ENCODE data around the gene SLIT3. TPM values are rescaled to one million over a fixed set of nuclear protein-coding genes. Genes with fewer than 3 reads are reported as not detected.

The SLIT3 gene
- total RNA-seq, 1 donor from 2014 or later, result 5.0 TPM

DNA sequence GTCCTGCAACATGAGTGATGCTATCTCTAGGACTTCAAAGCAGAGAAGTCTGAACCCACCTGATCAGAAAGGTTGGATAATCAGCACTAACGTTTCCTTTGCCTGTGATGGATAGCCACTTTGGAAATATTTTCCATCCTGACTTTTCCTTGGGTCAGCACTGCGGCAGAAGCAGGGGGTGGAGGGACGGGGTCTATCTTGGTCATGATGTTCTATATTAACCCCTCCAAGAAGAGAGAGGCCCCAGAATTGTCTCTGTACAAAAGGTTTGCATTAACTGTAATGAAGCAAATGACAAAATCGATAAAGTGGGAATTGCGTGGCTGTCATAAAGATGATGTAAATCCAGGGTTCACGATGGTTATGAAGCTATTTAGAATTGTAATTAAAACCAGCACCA, 441.9 kb downstream of the SLIT3 start:
- Histone ChIP-seq H3K4me3 (ENCODE audit: low read depth, low read length) (no peak overlapping the region), H3K36me3 (ENCODE audit: control insufficient read depth, insufficient read depth, low read length) (no peaks in the 10 kb centered on the region), H3K27me3 (ENCODE audit: control insufficient read depth, insufficient read depth, low read length) (no peaks in the 10 kb centered on the region)
- DNase-seq (ENCODE audit: low read depth), result no peak
- TF ChIP-seq, protein P1, sequence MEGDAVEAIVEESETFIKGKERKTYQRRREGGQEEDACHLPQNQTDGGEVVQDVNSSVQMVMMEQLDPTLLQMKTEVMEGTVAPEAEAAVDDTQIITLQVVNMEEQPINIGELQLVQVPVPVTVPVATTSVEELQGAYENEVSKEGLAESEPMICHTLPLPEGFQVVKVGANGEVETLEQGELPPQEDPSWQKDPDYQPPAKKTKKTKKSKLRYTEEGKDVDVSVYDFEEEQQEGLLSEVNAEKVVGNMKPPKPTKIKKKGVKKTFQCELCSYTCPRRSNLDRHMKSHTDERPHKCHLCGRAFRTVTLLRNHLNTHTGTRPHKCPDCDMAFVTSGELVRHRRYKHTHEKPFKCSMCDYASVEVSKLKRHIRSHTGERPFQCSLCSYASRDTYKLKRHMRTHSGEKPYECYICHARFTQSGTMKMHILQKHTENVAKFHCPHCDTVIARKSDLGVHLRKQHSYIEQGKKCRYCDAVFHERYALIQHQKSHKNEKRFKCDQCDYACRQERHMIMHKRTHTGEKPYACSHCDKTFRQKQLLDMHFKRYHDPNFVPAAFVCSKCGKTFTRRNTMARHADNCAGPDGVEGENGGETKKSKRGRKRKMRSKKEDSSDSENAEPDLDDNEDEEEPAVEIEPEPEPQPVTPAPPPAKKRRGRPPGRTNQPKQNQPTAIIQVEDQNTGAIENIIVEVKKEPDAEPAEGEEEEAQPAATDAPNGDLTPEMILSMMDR (IDR thresholded peaks at IDR 0.05; ENCODE audit: insufficient read depth, low read length, poor library complexity, severe bottlenecking), result no peak

DNA sequence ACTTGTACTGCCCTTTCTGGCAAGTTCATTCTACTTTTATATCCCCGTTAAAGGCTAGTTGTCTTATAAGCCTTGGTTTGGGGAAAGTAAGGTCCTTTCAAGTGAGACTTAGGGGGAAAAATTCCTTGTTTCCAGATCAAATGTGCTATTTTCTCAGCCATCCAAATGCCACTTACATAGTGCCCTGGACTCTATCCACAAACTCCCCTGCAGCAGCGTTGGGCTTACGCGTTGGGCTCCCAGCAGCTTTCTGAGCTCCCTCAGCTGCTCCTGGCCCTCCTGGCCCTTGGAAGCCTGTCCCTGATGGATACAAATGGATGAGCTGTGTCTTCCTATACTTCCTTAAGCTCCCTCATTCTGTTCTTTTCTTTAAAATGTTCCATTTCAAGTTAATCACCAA, 442.6 kb downstream of the SLIT3 start:
- TF ChIP-seq, protein P1 (IDR thresholded peaks at IDR 0.05; ENCODE audit: insufficient read depth, low read length, poor library complexity, severe bottlenecking), result no peak
- Histone ChIP-seq H3K4me3 (ENCODE audit: low read depth, low read length) (no peak overlapping the region), H3K36me3 (ENCODE audit: control insufficient read depth, insufficient read depth, low read length) (no peaks in the 10 kb centered on the region), H3K27me3 (ENCODE audit: control insufficient read depth, insufficient read depth, low read length) (no peaks in the 10 kb centered on the region)
- no peak for DNase-seq (ENCODE audit: low read depth)

DNA sequence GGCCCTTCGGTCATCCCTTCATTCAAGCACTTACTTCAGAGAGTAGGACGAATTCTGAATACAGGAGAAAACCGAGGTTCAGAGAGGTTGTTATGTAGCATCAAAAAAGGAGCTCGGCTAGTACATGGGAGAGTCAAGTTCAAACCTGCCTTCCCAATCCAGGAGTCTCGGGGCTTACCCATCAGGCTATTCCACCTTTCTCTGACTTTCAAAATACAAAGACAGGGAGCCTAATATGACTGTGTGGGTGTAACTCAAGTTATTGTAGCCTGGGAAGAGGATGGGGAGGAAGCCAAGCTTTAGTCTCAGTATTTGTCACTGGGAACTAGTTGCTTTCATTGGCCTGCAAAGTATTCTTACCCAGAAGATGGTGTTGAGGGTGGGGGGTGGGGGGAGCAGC, 447.0 kb downstream of the SLIT3 start:
- DNase-seq (ENCODE audit: low read depth), result no peak
- Histone ChIP-seq H3K27me3 (ENCODE audit: control insufficient read depth, insufficient read depth, low read length) (no peaks in the 10 kb centered on the region), H3K36me3 (ENCODE audit: control insufficient read depth, insufficient read depth, low read length) (no peaks in the 10 kb centered on the region), H3K4me3 (ENCODE audit: low read depth, low read length) (no peak overlapping the region)
- TF ChIP-seq, protein P1 (IDR thresholded peaks at IDR 0.05; ENCODE audit: insufficient read depth, low read length, poor library complexity, severe bottlenecking), result no peak

DNA sequence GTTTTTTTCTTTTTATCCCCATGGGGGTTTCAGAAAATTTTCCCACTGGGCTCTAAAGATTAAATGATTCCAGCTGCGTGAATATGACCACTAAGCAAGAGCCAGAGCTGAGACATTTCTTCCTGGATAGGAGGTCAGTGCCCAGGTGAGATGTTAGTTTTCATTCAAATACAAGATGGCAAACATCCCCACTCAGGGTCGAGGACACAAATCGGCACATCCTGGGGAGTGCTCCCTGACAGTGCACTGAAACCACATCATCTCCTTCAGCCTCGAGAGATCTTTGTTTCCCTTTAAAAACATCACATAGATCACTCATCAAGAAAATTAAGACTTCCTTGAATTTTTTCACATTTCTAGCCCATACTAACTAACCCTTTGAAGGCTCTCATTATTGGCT, 448.6 kb downstream of the SLIT3 start:
- TF ChIP-seq, protein P1 (IDR thresholded peaks at IDR 0.05; ENCODE audit: insufficient read depth, low read length, poor library complexity, severe bottlenecking), result no peak
- H3K4me3 ChIP-seq (ENCODE audit: low read depth, low read length), result no peak overlapping the region
- H3K36me3 ChIP-seq (ENCODE audit: control insufficient read depth, insufficient read depth, low read length), result no peaks in the 10 kb centered on the region
- no peak for DNase-seq (ENCODE audit: low read depth)
- no peaks in the 10 kb centered on the region for H3K27me3 ChIP-seq (ENCODE audit: control insufficient read depth, insufficient read depth, low read length)

DNA sequence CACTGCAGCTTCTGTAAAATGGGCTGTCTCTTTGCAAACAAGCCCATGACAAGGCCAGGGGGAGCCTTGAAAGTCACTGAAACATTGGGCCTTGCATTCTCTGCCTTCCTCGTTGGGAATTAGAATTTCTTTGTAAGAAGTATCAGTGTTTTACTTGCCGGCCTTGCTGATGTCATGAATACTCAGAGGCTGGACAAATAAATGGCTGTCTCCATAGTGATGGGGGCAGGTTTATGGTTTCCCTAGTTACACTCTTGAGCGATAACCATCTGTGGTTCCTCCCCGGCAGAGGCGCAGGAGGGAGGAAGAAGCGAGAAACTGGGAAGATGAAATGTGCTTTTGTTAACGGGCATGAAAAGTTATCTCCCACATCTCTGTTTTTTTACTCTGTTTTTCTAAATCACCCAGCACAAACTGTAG, 449.0 kb downstream of the SLIT3 start:
- no peaks in the 10 kb centered on the region for H3K36me3 ChIP-seq (ENCODE audit: control insufficient read depth, insufficient read depth, low read length)
- H3K4me3 ChIP-seq (ENCODE audit: low read depth, low read length), result no peak overlapping the region
- no peaks in the 10 kb centered on the region for H3K27me3 ChIP-seq (ENCODE audit: control insufficient read depth, insufficient read depth, low read length)
- TF ChIP-seq, protein P1 (IDR thresholded peaks at IDR 0.05; ENCODE audit: insufficient read depth, low read length, poor library complexity, severe bottlenecking), result no peak
- peak; percentile 83 for DNase-seq (ENCODE audit: low read depth)

DNA sequence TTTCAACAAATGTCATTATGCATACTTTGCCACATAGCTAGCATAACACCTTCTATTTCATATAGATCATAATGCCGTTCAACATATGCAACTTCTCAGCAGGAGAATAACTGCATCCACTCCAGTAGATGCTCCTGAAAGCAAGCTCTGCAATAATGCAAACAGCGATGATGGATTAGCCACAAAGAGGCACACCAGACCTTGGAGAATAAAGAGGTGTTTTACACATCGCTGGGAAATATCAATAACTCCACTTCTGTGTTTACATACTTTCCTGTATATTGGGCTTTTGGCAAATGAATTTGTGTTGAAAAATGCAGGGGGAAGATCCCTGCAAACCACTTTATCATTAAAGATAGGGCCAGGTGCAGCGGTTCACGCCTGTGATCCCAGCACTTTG, 450.3 kb downstream of the SLIT3 start:
- Histone ChIP-seq H3K27me3 (ENCODE audit: control insufficient read depth, insufficient read depth, low read length) (peaks cover 3% of the 10 kb centered on the region), H3K4me3 (ENCODE audit: low read depth, low read length) (no peak overlapping the region), H3K36me3 (ENCODE audit: control insufficient read depth, insufficient read depth, low read length) (no peaks in the 10 kb centered on the region)
- no peak for DNase-seq (ENCODE audit: low read depth)
- TF ChIP-seq, protein P1 (IDR thresholded peaks at IDR 0.05; ENCODE audit: insufficient read depth, low read length, poor library complexity, severe bottlenecking), result no peak
